ENCODE data around the gene COL23A1.

DNA sequence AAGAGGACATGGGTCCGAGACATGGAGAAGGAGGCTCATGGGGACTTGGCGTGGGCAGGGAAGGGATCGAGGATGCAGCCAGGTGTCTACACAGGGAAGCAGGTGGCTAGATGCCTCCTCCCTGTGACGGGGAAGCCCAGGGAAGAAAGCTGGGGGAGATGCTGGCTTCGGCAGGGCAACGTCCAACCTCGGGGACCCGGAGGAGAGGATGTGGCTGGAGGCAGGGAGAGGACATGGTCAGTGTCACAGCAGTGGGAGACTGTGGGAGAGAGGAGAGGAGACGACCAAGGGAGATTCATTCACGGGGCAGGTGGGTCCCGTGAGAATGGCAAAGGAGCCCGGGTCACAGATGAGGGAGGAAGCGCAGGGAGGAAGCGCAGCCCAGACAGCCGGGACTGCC lies 284.4 kb downstream of the COL23A1 start:
- no peak for TF ChIP-seq CTCF (IDR thresholded peaks at IDR 0.05; ENCODE audit: low read depth, low read length)
- no peak for TF ChIP-seq EZH2phosphoT487 (IDR thresholded peaks at IDR 0.05; ENCODE audit: low read depth)

All from OCI-LY3 (cell line).